HepG2 (cell line): Measurements from ENCODE around the gene TGM1. TPM values are rescaled to one million over a fixed set of nuclear protein-coding genes. Genes with fewer than 3 reads are reported as not detected.

ENCODE experiments used
- ARID2 ChIP-seq: sonication (generic); formaldehyde crosslinking; IDR thresholded peaks from 2 replicates; pipeline ENCODE4 v1.8.1; 2022; ENCODE audit warnings: mild to moderate bottlenecking, missing genetic modification reagents, borderline replicate concordance
- ATF7-NPFF ChIP-seq: sonication (generic); formaldehyde crosslinking; IDR thresholded peaks from 2 replicates; pipeline ENCODE4 v1.8.1; 2023; ENCODE audit warnings: mild to moderate bottlenecking, low read depth, missing genetic modification reagents, moderate library complexity
- BCL3 ChIP-seq: sonication (generic); formaldehyde crosslinking; IDR thresholded peaks from 2 replicates; pipeline ENCODE4 v1.5.1; 2020; ENCODE audit warnings: mild to moderate bottlenecking, missing genetic modification reagents, moderate library complexity
- HDAC1 ChIP-seq: sonication (generic); formaldehyde crosslinking; IDR thresholded peaks from 2 replicates; pipeline ENCODE4 v1.5.1; 2020; ENCODE audit warnings: mild to moderate bottlenecking, missing genetic modification reagents
- MATR3 ChIP-seq: sonication (generic); formaldehyde crosslinking; IDR thresholded peaks from 2 replicates; pipeline ENCODE4 v1.4.0; 2020; ENCODE audit warnings: missing genetic modification reagents
- MIER3 ChIP-seq: IDR thresholded peaks from 2 replicates; pipeline ENCODE4 v1.6.1; 2016; ENCODE audit warnings: missing compliant biosample characterization, borderline replicate concordance
- MTF2 ChIP-seq: sonication (generic); formaldehyde crosslinking; IDR thresholded peaks from 2 replicates; pipeline ENCODE4 v1.5.0; 2020; ENCODE audit warnings: missing genetic modification reagents, borderline replicate concordance
- NCOA1 ChIP-seq: sonication (generic); formaldehyde crosslinking; IDR thresholded peaks from 2 replicates; pipeline ENCODE4 v1.9.0; 2021; ENCODE audit warnings: missing genetic modification reagents
- PBX2 ChIP-seq: IDR thresholded peaks from 2 replicates; pipeline ENCODE4 v1.6.1; 2016; ENCODE audit warnings: control low read depth
- SMAD9 ChIP-seq: sonication (generic); formaldehyde crosslinking; IDR thresholded peaks from 2 replicates; pipeline ENCODE4 v1.5.1; 2020; ENCODE audit warnings: mild to moderate bottlenecking, missing genetic modification reagents
- TCF12 ChIP-seq, 2 experiments: fragments of 450-650 bp in 1 of 2; sonication (generic) in 1 of 2; formaldehyde crosslinking in 1 of 2; IDR thresholded peaks; 2 replicates each; pipeline versions ENCODE4 v1.6.1 to v1.8.0; 2017 to 2022; ENCODE audit warnings: antibody characterized with exemption in 1 of 2, mild to moderate bottlenecking in 1 of 2, missing genetic modification reagents in 1 of 2, moderate library complexity in 1 of 2
- ZNF318 ChIP-seq: sonication (generic); formaldehyde crosslinking; IDR thresholded peaks from 2 replicates; pipeline ENCODE4 v1.4.0; 2020; ENCODE audit warnings: mild to moderate bottlenecking, missing genetic modification reagents
- ZNF383 ChIP-seq: sonication (generic); formaldehyde crosslinking; IDR thresholded peaks from 2 replicates; pipeline ENCODE4 v1.4.0; 2020; ENCODE audit warnings: missing genetic modification reagents, mild to moderate bottlenecking, borderline replicate concordance
- ZSCAN31 ChIP-seq: sonication (generic); formaldehyde crosslinking; IDR thresholded peaks from 2 replicates; pipeline ENCODE4 v1.5.0; 2020; ENCODE audit warnings: low read depth, mild to moderate bottlenecking, missing genetic modification reagents
- polyA plus RNA-seq, 8 experiments: library from polyadenylated mRNA; depleted of rRNA in 3 of 8; stranded (reverse) in 7 of 8; unstranded in 1 of 8; fragments of >200 nt; fragmentation: Illumina TruSeq in 4 of 8; extraction: Trizol in 4 of 8; gene quantifications; 2 replicates each; pipeline versions ENCODE4 v1.2.1 to v1.2.3, GENCODE V29; 2011 to 2016; ENCODE audit warnings: low read depth in 4 of 8, missing spikeins in 1 of 8, mixed read lengths in 1 of 8; ENCODE audit not compliant: insufficient read depth in 1 of 8
- total RNA-seq, 5 experiments: library from RNA; depleted of rRNA; stranded (reverse); fragments of >200 nt; fragmentation: Illumina TruSeq; extraction: Trizol; gene quantifications; 2 replicates each; pipeline ENCODE4 v1.2.3, GENCODE V29; 2016; ENCODE audit warnings: low read depth in 1 of 5

The TGM1 gene
- total and polyA plus RNA-seq, 2 of the 13 experiments (the other 11 are each of a cell fraction or from before 2014, with no cell fraction given): 3.2 to 10.6 TPM

- TF ChIP-seq ZNF318 (peak; percentile 72; the same call in 1 of the 2 replicates), SMAD9 (CRISPR knock-in tag) (peak; percentile 21; the same call in 1 of the 2 replicates), BCL3 (CRISPR knock-in tag) (0 out of 2 replicates have a peak, but pooled peaks have one; percentile 63), ZNF383 (CRISPR knock-in tag) (no peak), MTF2 (CRISPR knock-in tag) (peak; percentile 45; the same call in 1 of the 2 replicates), NCOA1 (peak; percentile 56; the same call in 1 of the 2 replicates), ARID2 (CRISPR knock-in tag) (peak; percentile 59; the same call in 1 of the 2 replicates), MATR3 (CRISPR knock-in tag) (no peak), ATF7-NPFF (0 out of 2 replicates have a peak, but pooled peaks have one; percentile 20), MIER3 (CRISPR knock-in tag) (no peak), ZSCAN31 (no peak), TCF12 (IDR thresholded peaks at IDR 0.05) (no peak), TCF12 (CRISPR knock-in tag; IDR thresholded peaks at IDR 0.05) (0 out of 2 replicates have a peak, but pooled peaks have one; percentile 10), PBX2 (peak; percentile 43; the same call in 1 of the 2 replicates), HDAC1 (CRISPR knock-in tag) (0 out of 2 replicates have a peak, but pooled peaks have one; percentile 12)
Measured at GRCh38 chr14:24251880-24252288, 11.1 kb downstream of the TGM1 start (continued).
